Neuronal stem cell (in vitro differentiated cells): ENCODE data around the gene MYEOV.

Source experiments
- DNase-seq: peaks from one replicate; pipeline ENCODE4 v3.0.0-alpha.2; 2013; ENCODE audit warnings: low spot score
- H2AFZ ChIP-seq: one replicate; pipeline ENCODE4 v1.6.1; 2013; ENCODE audit warnings: mild to moderate bottlenecking, low read length, inconsistent platforms
- H2AK5ac ChIP-seq: 2 replicates; pipeline ENCODE4 v1.6.1; 2013; ENCODE audit warnings: low read depth, mild to moderate bottlenecking, inconsistent platforms, low read length, moderate library complexity, mixed read lengths
- H2BK120ac ChIP-seq: 2 replicates; pipeline ENCODE4 v1.6.1; 2013; ENCODE audit warnings: low read depth, mild to moderate bottlenecking, inconsistent platforms, low read length, moderate library complexity, mixed read lengths
- H2BK12ac ChIP-seq: one replicate; pipeline ENCODE4 v1.6.1; 2013; ENCODE audit warnings: low read length, inconsistent platforms
- H2BK15ac ChIP-seq: 2 replicates; pipeline ENCODE4 v1.6.1; 2013; ENCODE audit warnings: mild to moderate bottlenecking, low read length, inconsistent platforms, mixed read lengths
- H2BK5ac ChIP-seq: one replicate; pipeline ENCODE4 v1.6.1; 2013; ENCODE audit warnings: inconsistent platforms, mild to moderate bottlenecking, low read length, moderate library complexity
- H3K14ac ChIP-seq: one replicate; pipeline ENCODE4 v1.6.1; 2013; ENCODE audit warnings: low read length, inconsistent platforms
- H3K18ac ChIP-seq: 2 replicates; pipeline ENCODE4 v1.6.1; 2013; ENCODE audit warnings: low read length, inconsistent platforms
- H3K23ac ChIP-seq: 2 replicates; pipeline ENCODE4 v1.6.1; 2013; ENCODE audit warnings: low read depth, mild to moderate bottlenecking, mixed read lengths, low read length, inconsistent platforms; ENCODE audit not compliant: poor library complexity
- H3K27ac ChIP-seq: replicated peaks from 3 replicates; pipeline ENCODE4 v1.5.1; 2013; ENCODE audit warnings: low read length, inconsistent platforms
- H3K27me3 ChIP-seq, 3 experiments: 2 replicates each; pipeline ENCODE4 v1.6.1; 2013; ENCODE audit warnings: low read length in 3 of 3, mild to moderate bottlenecking in 2 of 3, inconsistent platforms in 1 of 3, low read depth in 1 of 3, mixed read lengths in 1 of 3, moderate library complexity in 1 of 3; ENCODE audit not compliant: control insufficient read depth in 3 of 3, insufficient read depth in 3 of 3
- H3K36me3 ChIP-seq, 2 donors: replicated peaks in 1 of 2; 2 replicates each; pipeline ENCODE4 v1.6.1; 2013; ENCODE audit warnings: low read length in 2 of 2; ENCODE audit not compliant: control insufficient read depth in 2 of 2, insufficient read depth in 2 of 2
- H3K4ac ChIP-seq: 2 replicates; pipeline ENCODE4 v1.6.1; 2013; ENCODE audit warnings: inconsistent platforms, mild to moderate bottlenecking, low read length, moderate library complexity
- H3K4me1 ChIP-seq, 2 donors: 1 replicate in 1 of 2; 2 replicates in 1 of 2; pipeline ENCODE4 v1.6.1; 2013; ENCODE audit warnings: low read length in 2 of 2, low read depth in 1 of 2; ENCODE audit not compliant: control insufficient read depth in 2 of 2, insufficient read depth in 1 of 2
- H3K4me2 ChIP-seq: one replicate; pipeline ENCODE4 v1.6.1; 2013; ENCODE audit warnings: mild to moderate bottlenecking, low read length, inconsistent platforms; ENCODE audit not compliant: insufficient read depth, poor library complexity, severe bottlenecking
- H3K4me3 ChIP-seq, 2 donors: 2 replicates each; pipeline ENCODE4 v1.5.1; 2013; ENCODE audit warnings: low read length in 2 of 2, mild to moderate bottlenecking in 2 of 2, inconsistent platforms in 1 of 2, moderate library complexity in 1 of 2
- H3K79me1 ChIP-seq: one replicate; pipeline ENCODE4 v1.6.1; 2013; ENCODE audit warnings: low read depth, mild to moderate bottlenecking, inconsistent platforms, low read length, moderate library complexity
- H3K9ac ChIP-seq: one replicate; pipeline ENCODE4 v1.6.1; 2013; ENCODE audit warnings: mild to moderate bottlenecking, low read depth, low read length, inconsistent platforms; ENCODE audit not compliant: poor library complexity
- H3K9me3 ChIP-seq, 2 donors: replicated peaks in 1 of 2; 2 replicates each; pipeline versions ENCODE3 to v1.6.1; 2013; ENCODE audit warnings: low read length in 2 of 2, mild to moderate bottlenecking in 2 of 2, inconsistent platforms in 1 of 2, low read depth in 1 of 2, mixed read lengths in 1 of 2, moderate library complexity in 1 of 2; ENCODE audit not compliant: control insufficient read depth in 2 of 2, insufficient read depth in 1 of 2
- H4K8ac ChIP-seq: one replicate; pipeline ENCODE4 v1.6.1; 2013; ENCODE audit warnings: low read depth, mild to moderate bottlenecking, inconsistent platforms, low read length, moderate library complexity
- H4K91ac ChIP-seq: one replicate; pipeline ENCODE4 v1.6.1; 2013; ENCODE audit warnings: low read length, low read depth, mild to moderate bottlenecking, inconsistent platforms; ENCODE audit not compliant: poor library complexity
- WGBS, 2 donors: extraction: QIAGEN DNeasy Blood & Tissue Kit; methylation state at CpG; one replicate each; pipeline ENCODE4 v1.1.7; 2013; ENCODE audit warnings: missing lambda C conversion rate in 2 of 2, mixed read lengths in 1 of 2; ENCODE audit not compliant: insufficient read length in 2 of 2, insufficient replicate concordance in 1 of 2; ENCODE audit errors: extremely low coverage in 2 of 2; 5-methylcytosine and 5-hydroxymethylcytosine counted together

The MYEOV gene

GRCh38 chr11:69310351-69310750 lies 16.4 kb downstream of the MYEOV start:
- Histone ChIP-seq H2AFZ (no peak overlapping the region), H3K23ac (no peak overlapping the region), H3K18ac (peak overlapping the region; percentile 46), H3K36me3 (no peaks in the 10 kb centered on the region), H3K14ac (no peak overlapping the region), H3K27me3 (no peaks in the 10 kb centered on the region), H2BK5ac (no peak overlapping the region), H3K4me2 (no peak overlapping the region), H3K9me3 (no peaks in the 10 kb centered on the region), H3K4me3 (no peak overlapping the region), H2AK5ac (no peak overlapping the region), H2BK120ac (no peak overlapping the region), H3K4ac (no peak overlapping the region), H3K27ac (no peak overlapping the region), H2BK12ac (no peak overlapping the region), H3K79me1 (no peaks in the 10 kb centered on the region), H4K8ac (no peak overlapping the region), H3K9ac (no peak overlapping the region), H3K4me1 (peaks cover 0 to 3% of the 10 kb centered on the region in 2 donors), H2BK15ac (no peak overlapping the region), H4K91ac (no peak overlapping the region)
- no peak for DNase-seq
- WGBS, 2 donors, result 100% methylated on average over 1 of the region's 13 CpGs; no CpG with 5 or more reads in 1 of the 2 donors

GRCh38 chr11:69310934-69311766 lies 17.2 kb downstream of the MYEOV start:
- Histone ChIP-seq H3K79me1 (no peaks in the 10 kb centered on the region), H3K14ac (no peak overlapping the region), H2BK120ac (no peak overlapping the region), H3K18ac (peak overlapping the region; percentile 62), H3K23ac (no peak overlapping the region), H4K8ac (no peak overlapping the region), H4K91ac (no peak overlapping the region), H3K9me3 (no peaks in the 10 kb centered on the region), H3K4me2 (no peak overlapping the region), H3K36me3 (no peaks in the 10 kb centered on the region), H3K4me1 (peaks cover 0 to 3% of the 10 kb centered on the region in 2 donors), H2BK5ac (no peak overlapping the region), H2BK12ac (no peak overlapping the region), H3K4me3 (no peak overlapping the region), H3K27ac (no peak overlapping the region), H3K9ac (no peak overlapping the region), H2AFZ (no peak overlapping the region), H2AK5ac (peak overlapping the region; percentile 80), H3K4ac (no peak overlapping the region), H2BK15ac (peak overlapping the region; percentile 62), H3K27me3 (no peaks in the 10 kb centered on the region)
- no CpG with 5 or more reads among the region's 14 CpGs for WGBS, 2 donors
- no peak for DNase-seq

DNA sequence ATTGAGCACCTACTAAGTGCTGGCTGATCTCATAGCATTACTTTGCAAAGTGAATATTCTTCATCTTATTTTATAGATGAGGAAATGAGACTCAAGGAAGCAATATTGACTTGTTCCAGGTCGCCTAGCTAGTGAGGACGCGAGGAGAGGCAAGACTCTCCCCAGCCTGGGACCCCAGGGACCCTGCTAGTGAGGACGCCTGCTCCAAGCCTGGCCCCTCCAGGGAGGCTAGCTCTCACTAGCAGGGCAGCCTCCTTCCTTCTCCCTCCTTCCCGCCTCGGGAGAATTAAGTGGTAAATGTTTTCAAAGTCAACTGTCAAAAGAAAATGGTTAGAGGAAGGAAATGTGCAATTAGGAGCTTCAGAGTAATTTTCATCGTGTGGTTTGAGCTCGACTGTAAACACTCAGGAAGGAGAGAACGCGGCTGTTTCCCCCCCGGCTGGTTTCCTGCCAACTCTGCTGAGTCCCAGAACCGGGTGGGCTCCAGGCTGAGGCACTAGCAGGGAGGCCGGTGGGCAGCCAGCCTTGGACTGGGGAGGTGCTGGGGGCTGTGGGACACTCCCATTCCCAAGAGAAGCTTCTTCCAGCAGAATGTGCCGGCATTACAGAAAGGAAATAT lies 17.9 kb downstream of the MYEOV start:
- no peak overlapping the region for H2BK5ac ChIP-seq
- no peak overlapping the region for H4K8ac ChIP-seq
- H3K79me1 ChIP-seq, result no peaks in the 10 kb centered on the region
- H2AFZ ChIP-seq, result no peak overlapping the region
- no peak overlapping the region for H2BK15ac ChIP-seq
- H4K91ac ChIP-seq, result no peak overlapping the region
- no peak overlapping the region for H3K18ac ChIP-seq
- H2BK12ac ChIP-seq, result no peak overlapping the region
- no peak overlapping the region for H3K4ac ChIP-seq
- H3K27ac ChIP-seq, result no peak overlapping the region
- no peaks in the 10 kb centered on the region for H3K9me3 ChIP-seq
- no CpG with 5 or more reads among the region's 14 CpGs for WGBS, 2 donors
- DNase-seq, result no peak
- no peak overlapping the region for H2BK120ac ChIP-seq
- H3K4me2 ChIP-seq, result no peak overlapping the region
- no peaks in the 10 kb centered on the region for H3K27me3 ChIP-seq
- peaks cover 0 to 3% of the 10 kb centered on the region in 2 donors for H3K4me1 ChIP-seq
- no peak overlapping the region for H3K4me3 ChIP-seq
- H2AK5ac ChIP-seq, result no peak overlapping the region
- H3K9ac ChIP-seq, result no peak overlapping the region
- no peak overlapping the region for H3K14ac ChIP-seq
- H3K23ac ChIP-seq, result no peak overlapping the region
- H3K36me3 ChIP-seq, result no peaks in the 10 kb centered on the region
